B cell (primary cell): ENCODE measurements around the gene PRKN. TPM values are rescaled to one million over a fixed set of nuclear protein-coding genes. Genes with fewer than 3 reads are reported as not detected.

ENCODE experiments used
- ATAC-seq: fragments of 200-7000 bp; cut with Tn5 transposase; one replicate; pipeline ENCODE4 v1.10.0; 2021; ENCODE audit warnings: low read depth, mild to moderate bottlenecking, moderate number of reproducible peaks, moderate library complexity
- CTCF ChIA-PET: fragments of 350-600 bp; sonication (Branson Sonifier 250); formaldehyde crosslinking; loops from one replicate; lab custom pipeline; 2021; ENCODE audit warnings: antibody characterized with exemption, inconsistent platforms; lab: Charles Lee
- POLR2A ChIA-PET: fragments of 350-600 bp; sonication (Branson Sonifier 250); formaldehyde crosslinking; loops from one replicate; lab custom pipeline; 2021; ENCODE audit warnings: antibody characterized with exemption; lab: Charles Lee
- DNase-seq: peaks from one replicate; pipeline ENCODE4 v3.0.0; 2013
- H2AFZ ChIP-seq: 2 replicates; pipeline ENCODE4 v1.6.1; 2012; ENCODE audit warnings: mild to moderate bottlenecking, low read depth, low read length; ENCODE audit not compliant: insufficient read depth, poor library complexity, severe bottlenecking
- H3K27ac ChIP-seq, 2 donors: 1 replicate in 1 of 2; 2 replicates in 1 of 2; pipeline ENCODE4 v1.5.1; 2012 to 2013; ENCODE audit warnings: low read length in 2 of 2, mild to moderate bottlenecking in 2 of 2, moderate library complexity in 1 of 2
- H3K27me3 ChIP-seq, 4 experiments: fragments of 200-600 bp in 1 of 4; sonication (generic) in 1 of 4; replicated peaks in 1 of 4; 1 replicate in 2 of 4; 2 replicates in 2 of 4; pipeline versions ENCODE4 v1.6.1 to v1.7.0; 2013 to 2016; ENCODE audit warnings: low read length in 3 of 4, mild to moderate bottlenecking in 2 of 4, mixed read lengths in 1 of 4, moderate library complexity in 1 of 4; ENCODE audit not compliant: insufficient read depth in 4 of 4, control insufficient read depth in 3 of 4; ENCODE audit errors: control extremely low read depth in 1 of 4
- H3K36me3 ChIP-seq, 2 experiments: replicated peaks in 1 of 2; 1 replicate in 1 of 2; 2 replicates in 1 of 2; pipeline versions ENCODE4 v1.6.1 to v1.7.1; 2013; ENCODE audit warnings: low read length in 1 of 2; ENCODE audit not compliant: insufficient read depth in 2 of 2, control insufficient read depth in 1 of 2; ENCODE audit errors: control extremely low read depth in 1 of 2, extremely low read depth in 1 of 2
- H3K4me1 ChIP-seq, 2 donors: fragments of 200-600 bp in 1 of 2; sonication (generic) in 1 of 2; 1 replicate in 1 of 2; 2 replicates in 1 of 2; pipeline versions ENCODE4 v1.5.1 to v1.6.1; 2013 to 2017; ENCODE audit warnings: low read length in 2 of 2; ENCODE audit not compliant: control insufficient read depth in 2 of 2, insufficient read depth in 2 of 2
- H3K4me2 ChIP-seq: replicated peaks from 2 replicates; pipeline ENCODE3; 2012; ENCODE audit warnings: mild to moderate bottlenecking, low read depth, low read length; ENCODE audit not compliant: poor library complexity, severe bottlenecking
- H3K4me3 ChIP-seq, 5 experiments: fragments of 200-600 bp in 1 of 5; sonication (generic) in 1 of 5; 1 replicate in 3 of 5; 2 replicates in 2 of 5; pipeline versions ENCODE4 v1.5.1 to v1.7.0; 2011 to 2016; ENCODE audit warnings: low read length in 4 of 5, mild to moderate bottlenecking in 4 of 5, low read depth in 2 of 5, control low read depth in 1 of 5, moderate library complexity in 1 of 5; ENCODE audit not compliant: insufficient read depth in 1 of 5; ENCODE audit errors: control extremely low read depth in 1 of 5, extremely low read depth in 1 of 5
- H3K79me2 ChIP-seq: fragments of 200-600 bp; sonication (generic); one replicate; pipeline ENCODE4 v1.6.0; 2016; ENCODE audit warnings: low read length; ENCODE audit not compliant: control insufficient read depth, insufficient read depth
- H3K9ac ChIP-seq: fragments of 200-600 bp; sonication (generic); 2 replicates; pipeline ENCODE4 v1.6.1; 2017; ENCODE audit warnings: mild to moderate bottlenecking, low read length, moderate library complexity
- H3K9me3 ChIP-seq, 3 donors: one replicate each; pipeline versions ENCODE4 v1.6.1 to v1.7.1; 2013; ENCODE audit warnings: low read length in 2 of 3; ENCODE audit not compliant: control insufficient read depth in 2 of 3, insufficient read depth in 1 of 3; ENCODE audit errors: control extremely low read depth in 1 of 3
- H4K20me1 ChIP-seq: 2 replicates; pipeline ENCODE4 v1.6.0; 2012; ENCODE audit warnings: mild to moderate bottlenecking, low read length; ENCODE audit not compliant: insufficient read depth, control insufficient read depth, poor library complexity, severe bottlenecking
- H3K27ac Mint-ChIP-seq: one replicate; pipeline ENCODE4 v1.8.0; 2021; ENCODE audit warnings: mixed read lengths
- H3K27me3 Mint-ChIP-seq: one replicate; pipeline ENCODE4 v1.8.0; 2021; ENCODE audit warnings: mixed read lengths
- H3K4me1 Mint-ChIP-seq: one replicate; pipeline ENCODE4 v1.8.0; 2021; ENCODE audit warnings: mixed read lengths
- H3K4me3 Mint-ChIP-seq: one replicate; pipeline ENCODE4 v1.8.0; 2021; ENCODE audit warnings: mixed read lengths
- H3K9me3 Mint-ChIP-seq: one replicate; pipeline ENCODE4 v1.8.0; 2022; ENCODE audit warnings: mixed read lengths; ENCODE audit not compliant: insufficient read depth
- EZH2 ChIP-seq: IDR thresholded peaks from 2 replicates; pipeline ENCODE4 v1.6.1; 2012; ENCODE audit warnings: borderline replicate concordance, low read depth, mild to moderate bottlenecking, moderate library complexity, low read length; ENCODE audit not compliant: insufficient read depth, poor library complexity, severe bottlenecking
- WGBS: methylation state at CpG from one replicate; pipeline ENCODE4 v1.1.5; 2013; ENCODE audit warnings: missing lambda C conversion rate; ENCODE audit not compliant: insufficient coverage; 5-methylcytosine and 5-hydroxymethylcytosine counted together
- intact Hi-C: fragments of 100-400 bp; cut with micrococcal nuclease; formaldehyde crosslinking; loops from one replicate; pipeline ENCODE4 v1.10.0; 2022
- polyA plus RNA-seq: library from polyadenylated mRNA; depleted of rRNA; stranded (reverse); fragments of >200 nt; gene quantifications from 2 replicates; pipeline ENCODE4 v1.2.3, GENCODE V29; 2012
- total RNA-seq, 2 donors: library from RNA; stranded (reverse); fragments of 120-200 nt in 1 of 2; gene quantifications; 1 replicate in 1 of 2; 2 replicates in 1 of 2; pipeline versions ENCODE4 v1.2.3 to v1.2.4, GENCODE V29; 2013 to 2022
- TF ChIP-seq, protein P1 (sequence below): fragments of 200-600 bp; IDR thresholded peaks from one replicate; pipeline ENCODE4 v1.8.0; 2022; ENCODE audit warnings: antibody characterized with exemption, mild to moderate bottlenecking

The PRKN gene
- total and polyA plus RNA-seq, 2 donors (not counting 1 experiment from before 2014, with no cell fraction given) = 1.6 to 6.2 TPM

GRCh38 chr6:161434350-161434749, 1293.2 kb downstream of the PRKN start:
- ATAC-seq = no peak
- H3K27ac ChIP-seq = no peak overlapping the region
- H3K9me3 ChIP-seq = peaks cover 0 to 3% (median 0%) of the 10 kb centered on the region in 3 donors
- no peak overlapping the region for H3K4me3 Mint-ChIP-seq
- no peak overlapping the region for H2AFZ ChIP-seq
- H4K20me1 ChIP-seq = no peaks in the 10 kb centered on the region
- no peak overlapping the region for H3K4me3 ChIP-seq
- H3K4me1 ChIP-seq = no peaks in the 10 kb centered on the region
- peaks cover 2% of the 10 kb centered on the region for H3K9me3 Mint-ChIP-seq
- ChIA-PET POLR2A (no interaction called here), CTCF (no interaction called here)
- no peaks in the 10 kb centered on the region for H3K27me3 Mint-ChIP-seq
- H3K27ac Mint-ChIP-seq = no peak overlapping the region
- TF ChIP-seq, protein P1, sequence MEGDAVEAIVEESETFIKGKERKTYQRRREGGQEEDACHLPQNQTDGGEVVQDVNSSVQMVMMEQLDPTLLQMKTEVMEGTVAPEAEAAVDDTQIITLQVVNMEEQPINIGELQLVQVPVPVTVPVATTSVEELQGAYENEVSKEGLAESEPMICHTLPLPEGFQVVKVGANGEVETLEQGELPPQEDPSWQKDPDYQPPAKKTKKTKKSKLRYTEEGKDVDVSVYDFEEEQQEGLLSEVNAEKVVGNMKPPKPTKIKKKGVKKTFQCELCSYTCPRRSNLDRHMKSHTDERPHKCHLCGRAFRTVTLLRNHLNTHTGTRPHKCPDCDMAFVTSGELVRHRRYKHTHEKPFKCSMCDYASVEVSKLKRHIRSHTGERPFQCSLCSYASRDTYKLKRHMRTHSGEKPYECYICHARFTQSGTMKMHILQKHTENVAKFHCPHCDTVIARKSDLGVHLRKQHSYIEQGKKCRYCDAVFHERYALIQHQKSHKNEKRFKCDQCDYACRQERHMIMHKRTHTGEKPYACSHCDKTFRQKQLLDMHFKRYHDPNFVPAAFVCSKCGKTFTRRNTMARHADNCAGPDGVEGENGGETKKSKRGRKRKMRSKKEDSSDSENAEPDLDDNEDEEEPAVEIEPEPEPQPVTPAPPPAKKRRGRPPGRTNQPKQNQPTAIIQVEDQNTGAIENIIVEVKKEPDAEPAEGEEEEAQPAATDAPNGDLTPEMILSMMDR = no peak
- TF ChIP-seq EZH2 = no peak
- no peaks in the 10 kb centered on the region for H3K36me3 ChIP-seq
- H3K9ac ChIP-seq = no peak overlapping the region
- no peak overlapping the region for H3K4me2 ChIP-seq
- H3K4me1 Mint-ChIP-seq = no peaks in the 10 kb centered on the region
- no peaks in the 10 kb centered on the region for H3K79me2 ChIP-seq
- DNase-seq = no peak
- H3K27me3 ChIP-seq = no peaks in the 10 kb centered on the region
- WGBS = 94% methylated on average over 4 of the region's 9 CpGs
- intact Hi-C loops = no loop called here

DNA sequence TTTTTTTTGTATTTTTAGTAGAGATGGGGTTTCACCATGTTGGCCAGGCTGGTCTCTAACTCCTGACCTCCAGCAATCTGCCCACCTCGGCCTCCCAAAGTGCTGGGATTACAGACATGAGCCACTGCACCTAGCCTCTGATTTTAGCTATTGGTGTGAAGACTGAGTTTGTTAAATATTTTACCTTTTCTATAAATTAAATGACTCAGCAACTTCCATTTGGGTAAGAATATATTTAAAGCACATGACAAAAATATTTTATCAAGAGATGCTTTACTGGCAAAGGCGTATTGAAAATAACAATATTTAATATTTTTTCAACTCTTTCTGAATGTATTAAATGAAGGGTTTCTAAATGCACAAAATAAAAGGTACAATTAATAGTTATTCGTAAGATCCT, 1295.0 kb downstream of the PRKN start:
- H3K9me3 ChIP-seq = peaks cover 0 to 7% (median 0%) of the 10 kb centered on the region in 3 donors
- no peak overlapping the region for H2AFZ ChIP-seq
- no peak overlapping the region for H3K4me2 ChIP-seq
- intact Hi-C loops = no loop called here
- TF ChIP-seq, protein P1 = no peak
- no peak for TF ChIP-seq EZH2
- ChIA-PET POLR2A (no interaction called here), CTCF (no interaction called here)
- no peak overlapping the region for H3K4me3 ChIP-seq
- WGBS = no CpG with 5 or more reads among the region's 3 CpGs
- no peaks in the 10 kb centered on the region for H3K27me3 ChIP-seq
- no peaks in the 10 kb centered on the region for H3K4me1 ChIP-seq
- ATAC-seq (no peak), DNase-seq (no peak)
- Mint-ChIP-seq H3K4me3 (no peak overlapping the region), H3K9me3 (peaks cover 2% of the 10 kb centered on the region), H3K4me1 (no peaks in the 10 kb centered on the region), H3K27ac (no peak overlapping the region), H3K27me3 (no peaks in the 10 kb centered on the region)
- no peak overlapping the region for H3K27ac ChIP-seq
- no peak overlapping the region for H3K9ac ChIP-seq
- no peaks in the 10 kb centered on the region for H3K79me2 ChIP-seq
- no peaks in the 10 kb centered on the region for H4K20me1 ChIP-seq
- H3K36me3 ChIP-seq = no peaks in the 10 kb centered on the region
